AG09319 (cell line): ENCODE results near the gene KCNN1.

ENCODE experiments used
- DNase-seq: peaks from one replicate; pipeline ENCODE4 v3.0.0-alpha.2; 2010; ENCODE audit warnings: low read depth; ENCODE audit errors: extremely low read depth
- CTCF ChIP-seq: IDR thresholded peaks from 2 replicates; pipeline ENCODE4 v1.5.1; 2011; ENCODE audit warnings: low read depth, mild to moderate bottlenecking, inconsistent platforms, low read length, moderate library complexity

The KCNN1 gene

GRCh38 chr19:17942582-17943273, 24.2 kb upstream of the KCNN1 start:
- DNase-seq: no peak
- no peak for TF ChIP-seq CTCF

- DNase-seq: no peak
- TF ChIP-seq CTCF: no peak
Measured at GRCh38 chr19:17943274-17944221, 23.4 kb upstream of the KCNN1 start.

GRCh38 chr19:17944301-17944700, 22.6 kb upstream of the KCNN1 start:
- no peak for TF ChIP-seq CTCF
- DNase-seq: peak; percentile 36

GRCh38 chr19:17946965-17947784, 19.7 kb upstream of the KCNN1 start:
- DNase-seq: no peak
- TF ChIP-seq CTCF: no peak; the same call in 1 of the 2 replicates

GRCh38 chr19:17947815-17948513, 18.9 kb upstream of the KCNN1 start:
- DNase-seq: peak; percentile 76
- no peak for TF ChIP-seq CTCF

GRCh38 chr19:17948514-17948900, 18.4 kb upstream of the KCNN1 start:
- DNase-seq: no peak
- TF ChIP-seq CTCF: no peak
